NT2/D1 (cell line): ENCODE results near the gene DHX8.

Source experiments
- DNase-seq: peaks from one replicate; pipeline ENCODE4 v3.0.0-alpha.2; 2011; ENCODE audit warnings: low read depth, low spot score
- H3K27me3 ChIP-seq: 2 replicates; pipeline ENCODE4 v1.6.0; 2011; ENCODE audit warnings: mild to moderate bottlenecking; ENCODE audit not compliant: insufficient read length, insufficient read depth
- H3K36me3 ChIP-seq: 2 replicates; pipeline ENCODE4 v1.6.1; 2011; ENCODE audit warnings: mild to moderate bottlenecking, low read length, mixed read lengths; ENCODE audit not compliant: insufficient read depth, insufficient read length
- H3K4me1 ChIP-seq: 2 replicates; pipeline ENCODE4 v1.5.1; 2011; ENCODE audit not compliant: insufficient read depth, insufficient read length
- H3K4me3 ChIP-seq: 2 replicates; pipeline ENCODE4 v1.5.1; 2011; ENCODE audit warnings: low read depth; ENCODE audit not compliant: insufficient read length
- H3K9ac ChIP-seq: 2 replicates; pipeline ENCODE4 v1.6.0; 2011; ENCODE audit warnings: low read depth; ENCODE audit not compliant: insufficient read length
- H3K9me3 ChIP-seq: 2 replicates; pipeline ENCODE4 v1.5.1; 2011; ENCODE audit warnings: mild to moderate bottlenecking, low read length; ENCODE audit not compliant: insufficient read depth
- SUZ12 ChIP-seq: IDR thresholded peaks from 2 replicates; pipeline ENCODE4 v1.6.1; 2011; ENCODE audit not compliant: insufficient read length, insufficient read depth; ENCODE audit errors: extremely low read depth
- YY1 ChIP-seq: IDR thresholded peaks from 2 replicates; pipeline ENCODE4 v1.6.1; 2011; ENCODE audit not compliant: insufficient read length, insufficient read depth
- ZNF274 ChIP-seq: IDR thresholded peaks from 2 replicates; pipeline ENCODE4 v1.6.1; 2011; ENCODE audit warnings: mild to moderate bottlenecking, low read depth, low read length

DHX8 gene

GRCh38 chr17:43536236-43536992 lies 52.6 kb downstream of the DHX8 start:
- H3K27me3 ChIP-seq: no peaks in the 10 kb centered on the region
- peaks cover 38% of the 10 kb centered on the region for H3K36me3 ChIP-seq
- H3K9ac ChIP-seq: no peak overlapping the region
- no peaks in the 10 kb centered on the region for H3K9me3 ChIP-seq
- no peak for TF ChIP-seq YY1
- no peak for TF ChIP-seq ZNF274
- TF ChIP-seq SUZ12: no peak
- DNase-seq: no peak
- peaks cover 18% of the 10 kb centered on the region for H3K4me1 ChIP-seq
- no peak overlapping the region for H3K4me3 ChIP-seq

- DNase-seq: no peak
- TF ChIP-seq SUZ12 (no peak), YY1 (no peak)
- Histone ChIP-seq H3K9ac (peak overlapping the region; percentile 39), H3K4me1 (peaks cover 24% of the 10 kb centered on the region), H3K27me3 (no peaks in the 10 kb centered on the region), H3K9me3 (no peaks in the 10 kb centered on the region), H3K4me3 (no peak overlapping the region), H3K36me3 (peaks cover 31% of the 10 kb centered on the region)
Measured at GRCh38 chr17:43540821-43541674, 57.3 kb downstream of the DHX8 start.

GRCh38 chr17:43542859-43543258 lies 59.1 kb downstream of the DHX8 start:
- Histone ChIP-seq H3K4me3 (no peak overlapping the region), H3K9ac (peak overlapping the region; percentile 57), H3K27me3 (peaks cover 14% of the 10 kb centered on the region), H3K4me1 (peaks cover 24% of the 10 kb centered on the region), H3K9me3 (no peaks in the 10 kb centered on the region), H3K36me3 (peaks cover 31% of the 10 kb centered on the region)
- DNase-seq: no peak
- TF ChIP-seq SUZ12 (no peak), ZNF274 (no peak), YY1 (no peak)

GRCh38 chr17:43543300-43543699 lies 59.5 kb downstream of the DHX8 start:
- peaks cover 15% of the 10 kb centered on the region for H3K27me3 ChIP-seq
- H3K9ac ChIP-seq: peak overlapping the region; percentile 57
- no peak for DNase-seq
- peaks cover 24% of the 10 kb centered on the region for H3K4me1 ChIP-seq
- H3K4me3 ChIP-seq: peak overlapping the region; percentile 65
- H3K9me3 ChIP-seq: no peaks in the 10 kb centered on the region
- peaks cover 31% of the 10 kb centered on the region for H3K36me3 ChIP-seq
- TF ChIP-seq SUZ12 (no peak), ZNF274 (no peak), YY1 (no peak)

- peak; percentile 69 for DNase-seq
- Histone ChIP-seq H3K9me3 (no peaks in the 10 kb centered on the region), H3K9ac (peak overlapping the region; percentile 88), H3K4me3 (peak overlapping the region; percentile 65), H3K4me1 (peaks cover 26% of the 10 kb centered on the region), H3K27me3 (peaks cover 15% of the 10 kb centered on the region), H3K36me3 (peaks cover 30% of the 10 kb centered on the region)
- TF ChIP-seq ZNF274: no peak
- TF ChIP-seq SUZ12: no peak
- no peak for TF ChIP-seq YY1
Measured at GRCh38 chr17:43543771-43544575, 60.2 kb downstream of the DHX8 start.

GRCh38 chr17:43545383-43545632 lies 61.5 kb downstream of the DHX8 start:
- TF ChIP-seq YY1: no peak
- no peak for TF ChIP-seq ZNF274
- no peak for TF ChIP-seq SUZ12
- H3K9ac ChIP-seq: peak overlapping the region; percentile 88
- no peaks in the 10 kb centered on the region for H3K9me3 ChIP-seq
- H3K36me3 ChIP-seq: peaks cover 24% of the 10 kb centered on the region
- no peak for DNase-seq
- peak overlapping the region; percentile 65 for H3K4me3 ChIP-seq
- H3K27me3 ChIP-seq: peaks cover 15% of the 10 kb centered on the region
- peaks cover 37% of the 10 kb centered on the region for H3K4me1 ChIP-seq
